UCSD-AML1 (cell line): Measurements from ENCODE around the gene TMEM129.
A peak's percentile ranks its signal among the peaks of the same experiment; 100 is the strongest.

Source experiments
- DNase-seq: peaks from one replicate; lab custom pipeline; 2025; ENCODE audit not compliant: unreplicated experiment; lab: John Stamatoyannopoulos, UW

Gene TMEM129

DNA sequence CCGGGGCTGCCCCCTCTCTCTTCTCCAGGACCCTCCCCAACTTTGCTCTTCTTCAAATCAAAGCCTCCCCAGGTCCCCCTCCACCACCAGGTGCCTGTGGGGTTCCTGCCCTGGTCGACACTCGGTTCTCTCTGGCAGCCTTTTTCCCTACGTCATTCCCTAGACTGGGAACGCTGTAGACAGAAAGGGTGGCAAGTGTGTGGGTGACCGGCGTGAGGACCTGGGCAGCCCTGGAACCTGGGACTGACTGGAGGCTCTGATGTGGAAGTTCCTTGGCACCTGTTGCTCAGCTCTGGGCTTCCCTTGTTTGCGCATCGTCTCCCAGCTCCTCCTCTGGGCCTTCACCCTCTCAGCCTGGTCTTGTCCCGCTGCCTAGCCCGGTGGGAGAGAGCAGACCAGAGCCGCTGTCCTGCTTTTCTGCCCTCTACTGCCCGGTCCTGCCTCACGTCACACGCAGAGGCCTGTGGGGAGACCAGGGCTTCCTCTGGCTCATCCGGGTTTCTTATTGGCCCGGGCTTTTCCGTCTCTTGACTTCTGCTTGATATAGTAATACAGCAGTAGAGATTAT lies 1.5 kb upstream of the TMEM129 start:
- DNase-seq: peak; percentile 63

DNA sequence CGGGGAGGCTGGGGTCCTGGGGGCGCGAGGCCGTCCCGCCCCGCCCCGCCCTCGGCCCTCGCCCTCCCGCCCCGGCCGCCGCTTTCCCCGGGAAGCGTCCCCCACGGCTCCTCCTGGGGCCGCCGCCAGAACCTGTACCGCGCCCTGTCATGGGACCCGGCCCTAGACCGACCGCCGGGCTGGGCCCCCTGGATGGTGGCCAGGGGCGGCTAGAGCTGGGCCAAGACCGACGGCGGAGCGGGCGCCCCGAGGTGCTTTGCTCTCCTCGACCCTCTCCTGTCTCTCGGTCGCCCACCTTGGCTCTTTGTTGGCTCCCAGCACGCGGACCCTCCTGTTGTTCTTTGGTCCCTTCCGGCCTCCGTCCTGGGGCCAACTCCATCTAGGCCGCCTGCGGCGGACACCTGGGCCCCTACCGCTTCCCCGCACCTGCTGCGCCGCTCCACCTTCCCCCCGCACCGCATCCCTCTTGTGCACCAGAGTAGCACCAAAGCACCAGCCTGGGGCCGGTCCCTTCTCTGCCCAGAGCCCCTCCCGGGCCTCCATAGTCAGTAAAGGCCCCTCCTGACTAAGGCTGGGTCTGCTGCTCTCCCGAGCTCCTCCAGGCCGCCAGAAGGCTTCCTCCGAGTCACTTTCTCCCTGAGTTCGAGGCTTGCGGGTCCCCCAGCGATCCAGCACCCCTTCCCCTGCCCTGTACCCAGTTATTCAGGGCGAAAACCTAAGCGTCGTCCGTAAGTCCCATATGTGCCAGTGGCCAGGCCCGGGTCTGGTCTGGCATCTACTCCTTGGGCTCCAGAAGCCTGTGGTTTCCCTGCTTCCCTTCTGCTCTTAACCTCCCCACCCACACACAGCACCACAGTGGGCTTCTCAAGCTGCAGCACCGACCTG lies 785 bp upstream of the TMEM129 start:
- no peak for DNase-seq

DNA sequence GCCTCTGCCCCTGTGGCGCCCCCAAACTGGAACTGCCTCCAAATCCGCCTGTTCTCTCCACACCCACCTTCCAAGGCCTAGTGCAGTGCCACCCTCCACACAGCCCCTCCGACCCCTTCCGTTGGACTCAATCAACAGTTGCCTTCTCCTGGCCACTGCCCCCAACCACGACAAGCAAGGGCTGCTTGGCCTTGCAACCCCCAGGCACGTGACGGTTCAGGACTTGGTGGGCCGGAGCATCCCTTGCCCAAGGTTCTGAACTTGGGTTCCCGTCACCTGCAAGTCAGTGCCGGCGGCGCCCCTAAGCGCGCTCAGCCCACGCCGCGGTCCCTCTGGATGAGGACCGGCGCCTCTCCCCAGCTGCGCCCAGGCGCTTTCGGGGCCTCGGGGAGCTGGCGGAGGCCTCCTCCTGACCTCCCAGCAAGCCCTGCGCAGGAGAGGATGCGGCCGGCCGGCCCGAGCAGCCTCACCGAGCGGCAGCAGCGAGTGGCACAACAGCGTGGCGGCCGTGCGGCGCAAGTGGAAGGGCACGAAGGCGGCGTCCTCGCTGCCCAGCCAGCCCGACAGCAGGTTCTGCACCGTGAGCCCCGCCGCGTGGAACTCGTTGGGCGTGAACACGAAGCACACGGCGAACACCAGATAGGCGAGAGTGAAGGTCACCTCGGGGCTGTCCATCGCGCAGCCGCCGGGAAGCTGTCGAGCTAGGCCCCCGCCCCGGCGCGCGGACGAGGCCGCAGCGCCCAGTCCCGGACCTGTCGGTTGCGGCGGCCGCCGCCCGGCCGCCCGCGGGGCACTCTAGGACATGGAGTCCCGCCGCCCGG lies 750 bp downstream of the TMEM129 start:
- DNase-seq: peak; percentile 59

DNA sequence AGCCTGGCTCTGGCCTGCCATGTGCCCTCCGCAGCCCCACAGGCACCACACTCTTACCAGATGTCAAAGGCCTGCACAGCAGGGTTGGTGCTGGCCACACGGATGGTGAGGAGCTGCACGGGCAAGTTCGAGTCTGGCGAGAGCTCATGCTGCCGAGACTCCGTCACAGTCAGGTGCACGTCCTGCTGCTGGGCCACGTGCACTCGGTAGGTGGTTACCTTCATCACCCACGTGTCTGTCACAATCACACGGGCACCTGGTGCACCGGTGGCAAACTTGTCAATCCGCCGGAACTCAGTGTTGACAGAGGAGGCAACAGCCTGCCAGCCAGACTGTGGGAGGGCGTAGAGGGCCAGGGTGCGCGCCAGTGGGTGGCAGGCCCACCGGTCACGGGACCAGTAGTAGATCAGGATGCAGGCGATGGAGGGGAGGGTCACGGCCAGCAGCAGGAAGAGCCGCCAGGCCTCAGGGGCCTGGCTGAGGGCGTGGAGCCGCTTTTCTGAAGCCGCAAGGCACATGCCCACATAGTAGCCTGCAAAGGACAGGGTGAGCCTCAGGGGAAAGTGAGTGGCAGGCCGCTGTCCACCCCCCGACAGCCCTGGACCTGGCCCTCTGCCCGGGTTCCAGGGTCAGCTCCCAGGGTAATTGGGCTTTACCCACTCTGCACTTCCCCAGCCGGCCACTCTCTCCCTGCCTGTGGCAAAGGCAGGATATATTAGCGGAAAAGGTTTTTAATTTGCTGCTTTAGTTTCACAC lies 2.9 kb downstream of the TMEM129 start:
- DNase-seq: no peak

DNA sequence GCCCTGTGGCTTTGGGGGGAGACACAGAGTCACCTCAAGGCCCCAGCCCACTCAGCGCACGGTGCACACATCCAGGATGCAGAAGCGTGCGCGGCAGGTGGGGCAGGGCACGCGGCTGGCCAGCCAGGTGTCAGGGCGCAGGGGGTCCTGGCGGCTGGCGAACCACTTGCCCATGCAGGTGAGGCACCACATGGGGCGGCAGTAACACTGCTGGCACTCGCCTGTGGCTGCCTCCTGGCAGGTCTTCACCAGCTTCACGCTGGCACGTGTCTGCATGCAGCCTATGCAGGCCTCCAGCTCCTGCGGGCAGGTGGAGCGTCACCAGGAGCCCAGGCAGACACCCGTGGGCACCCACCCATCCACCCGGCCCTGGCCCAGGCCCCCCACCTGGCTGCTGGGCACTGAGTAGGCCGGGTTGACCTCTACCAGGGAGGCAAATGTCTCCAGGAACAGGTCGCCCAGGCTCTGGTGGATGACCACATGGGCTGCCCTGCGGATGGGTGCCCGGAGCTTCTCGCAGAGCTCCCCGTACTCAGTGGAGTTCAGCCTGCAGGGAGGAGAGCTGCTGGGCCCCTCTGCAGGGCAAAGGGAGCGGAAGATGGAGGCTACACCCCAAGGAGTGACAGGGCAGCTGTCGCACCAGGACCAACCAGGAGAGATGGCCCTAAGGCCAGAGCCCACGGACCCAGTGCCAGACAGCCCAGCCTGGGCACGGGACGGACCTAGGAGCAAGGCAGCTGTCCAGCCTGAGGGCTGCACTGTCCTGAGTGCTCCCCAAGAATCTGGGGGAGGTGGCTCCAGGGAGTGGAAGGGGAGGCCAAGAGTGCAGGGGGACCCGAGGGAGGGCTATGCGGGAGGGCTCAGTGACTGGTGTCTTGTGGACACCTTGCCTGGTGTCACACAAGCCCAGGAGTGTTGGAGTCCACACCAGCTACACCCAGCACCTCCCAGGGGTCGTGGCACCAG lies 3.7 kb downstream of the TMEM129 start:
- no peak for DNase-seq

DNA sequence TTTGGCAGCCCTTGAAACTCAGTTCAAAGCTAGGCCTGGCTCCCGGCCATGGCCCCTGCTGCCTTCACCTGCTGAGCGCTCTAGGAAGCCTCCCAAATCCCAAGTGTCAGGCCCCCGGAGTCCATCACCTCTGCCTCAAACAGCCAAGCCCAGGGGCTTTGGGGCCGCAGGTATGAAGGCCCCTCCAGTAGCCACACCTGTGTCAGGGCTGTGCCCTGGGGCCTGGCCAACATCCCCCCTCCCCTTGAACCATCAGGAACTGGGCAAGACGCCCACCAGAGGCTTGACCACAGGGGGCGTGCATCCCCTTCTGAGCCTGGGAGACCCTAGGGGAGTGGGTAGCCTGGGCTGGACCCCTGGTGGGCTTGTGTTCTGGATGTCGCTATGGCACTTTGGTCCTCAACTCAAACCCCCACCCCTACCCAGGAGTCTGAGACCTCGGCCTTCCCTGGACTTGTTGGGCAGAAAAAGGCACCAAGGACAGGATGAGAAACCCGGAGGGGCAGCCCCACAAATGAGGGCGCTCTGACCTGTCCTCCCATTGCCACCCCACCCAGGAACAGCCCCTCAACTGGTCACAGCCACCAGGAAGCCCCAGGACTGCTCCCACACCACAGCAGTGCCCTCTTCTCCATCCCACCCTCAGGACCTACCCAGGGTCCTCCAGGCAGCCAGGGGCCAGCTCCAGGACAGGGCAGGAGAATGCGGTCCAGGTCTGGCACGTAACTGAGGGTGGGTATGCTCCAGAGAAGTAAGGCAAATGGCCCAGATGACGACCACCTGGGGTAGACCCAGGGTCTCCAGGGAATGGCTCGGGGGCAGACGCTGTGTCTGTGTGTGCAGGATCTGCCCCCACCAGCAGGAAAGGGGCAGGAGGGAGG lies 4.8 kb downstream of the TMEM129 start:
- DNase-seq: no peak

DNA sequence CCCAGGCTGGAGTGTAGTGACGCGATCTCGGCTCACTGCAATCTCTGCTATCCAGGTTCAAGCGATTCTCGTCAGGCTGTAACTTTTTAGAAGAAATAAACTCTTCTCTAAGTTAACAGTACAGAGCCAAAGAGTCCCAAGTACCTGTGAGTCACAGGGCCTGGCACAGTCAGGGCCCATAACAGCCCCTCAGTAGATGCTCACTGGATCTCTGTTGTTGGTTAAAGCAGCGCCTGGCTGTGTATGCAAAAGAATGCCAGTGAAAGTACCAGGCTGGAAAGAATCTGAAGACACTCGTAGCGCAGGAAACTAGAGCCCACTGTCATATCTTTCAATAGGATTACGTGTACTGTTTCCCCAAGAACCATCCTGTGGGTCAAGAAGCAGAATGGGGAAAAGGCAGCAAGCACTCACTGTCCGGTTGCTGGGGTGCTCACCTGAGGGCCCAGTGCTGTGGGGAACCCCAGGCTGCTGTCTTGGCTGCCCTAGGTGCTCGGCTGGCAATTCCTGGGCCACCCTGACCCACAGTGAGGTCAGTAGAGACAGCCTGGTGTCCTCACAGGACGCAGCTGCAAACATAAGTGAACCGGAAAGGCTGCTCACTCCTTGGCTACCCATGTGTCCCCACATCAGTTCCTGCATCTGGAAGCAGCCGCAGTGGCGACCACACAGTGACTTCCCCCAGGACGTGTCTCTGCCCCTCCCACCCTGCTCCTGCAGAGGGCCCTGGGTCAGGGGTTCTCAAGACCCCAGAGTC lies 5.9 kb downstream of the TMEM129 start:
- peak; percentile 72 for DNase-seq

DNA sequence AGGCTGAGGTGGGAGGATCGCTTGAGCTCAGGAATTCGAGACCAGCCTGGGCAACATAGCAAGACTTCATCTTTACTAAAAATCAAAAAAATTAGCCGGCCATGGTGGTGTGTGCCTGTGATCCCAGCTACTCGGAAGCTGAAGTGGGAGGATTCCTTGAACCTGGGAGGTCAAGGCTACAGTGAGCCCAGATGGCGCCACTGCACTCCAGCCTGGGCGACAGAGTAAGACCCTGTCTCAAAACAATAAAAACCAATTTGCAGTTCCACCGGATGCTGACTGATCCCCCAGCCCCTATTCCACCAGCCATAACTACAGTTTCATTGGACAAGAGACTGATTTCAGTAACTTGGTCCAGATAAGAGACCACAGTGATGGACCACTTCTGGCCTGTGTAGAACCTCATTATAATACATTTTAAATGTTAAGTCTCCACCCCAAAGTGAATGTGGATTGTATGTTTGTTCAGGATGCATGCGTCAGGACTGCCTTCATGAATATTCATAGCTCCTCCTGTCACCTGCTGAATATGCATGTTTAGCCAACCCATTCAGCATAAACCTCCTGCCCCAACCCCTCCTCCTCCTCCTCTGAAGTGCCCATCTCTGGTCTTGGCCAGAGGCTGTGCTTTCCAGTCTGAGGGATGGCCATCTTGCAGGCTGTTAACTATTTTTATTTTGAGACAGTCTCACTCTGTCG lies 6.7 kb downstream of the TMEM129 start:
- no peak for DNase-seq

DNA sequence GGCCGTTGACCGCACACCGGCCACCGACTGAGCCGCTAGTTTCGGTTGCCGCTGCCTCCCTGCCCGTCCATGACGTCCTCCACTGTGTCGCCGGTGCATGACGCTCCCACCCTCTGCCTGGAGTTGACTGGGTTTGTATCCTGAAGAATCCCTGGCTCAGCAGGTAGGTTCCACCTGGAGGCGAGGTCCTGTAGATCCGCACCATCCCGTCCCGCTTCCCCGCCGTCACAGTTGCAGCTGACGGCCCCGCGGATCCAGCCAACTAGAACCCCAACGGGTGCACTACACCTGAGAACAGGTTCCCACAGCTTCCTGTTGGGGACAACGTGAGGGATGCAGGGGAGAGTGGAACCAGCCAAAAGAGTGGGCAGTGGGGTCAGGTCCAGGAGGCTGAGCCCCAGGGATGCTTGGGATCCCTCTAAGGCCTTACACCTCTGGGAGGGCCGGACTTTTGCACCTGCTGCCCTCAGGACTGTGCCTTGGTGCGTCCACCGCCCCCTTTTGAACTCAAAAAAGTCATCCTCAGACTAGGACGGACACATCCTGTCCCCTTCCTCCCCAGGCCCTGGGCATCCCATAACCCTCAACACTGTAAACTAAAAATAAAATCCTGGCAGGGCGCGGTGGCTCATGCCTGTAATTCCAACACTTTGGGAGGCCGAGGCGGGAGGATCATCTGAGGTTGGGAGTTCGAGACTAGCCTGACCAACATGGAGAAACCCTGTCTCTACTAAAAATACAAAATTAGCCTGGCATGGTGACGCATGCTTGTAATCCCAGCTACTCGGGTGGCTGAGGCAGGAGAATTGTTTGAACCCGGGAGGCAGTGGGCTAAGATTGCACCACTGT lies 7.9 kb downstream of the TMEM129 start:
- DNase-seq: no peak

DNA sequence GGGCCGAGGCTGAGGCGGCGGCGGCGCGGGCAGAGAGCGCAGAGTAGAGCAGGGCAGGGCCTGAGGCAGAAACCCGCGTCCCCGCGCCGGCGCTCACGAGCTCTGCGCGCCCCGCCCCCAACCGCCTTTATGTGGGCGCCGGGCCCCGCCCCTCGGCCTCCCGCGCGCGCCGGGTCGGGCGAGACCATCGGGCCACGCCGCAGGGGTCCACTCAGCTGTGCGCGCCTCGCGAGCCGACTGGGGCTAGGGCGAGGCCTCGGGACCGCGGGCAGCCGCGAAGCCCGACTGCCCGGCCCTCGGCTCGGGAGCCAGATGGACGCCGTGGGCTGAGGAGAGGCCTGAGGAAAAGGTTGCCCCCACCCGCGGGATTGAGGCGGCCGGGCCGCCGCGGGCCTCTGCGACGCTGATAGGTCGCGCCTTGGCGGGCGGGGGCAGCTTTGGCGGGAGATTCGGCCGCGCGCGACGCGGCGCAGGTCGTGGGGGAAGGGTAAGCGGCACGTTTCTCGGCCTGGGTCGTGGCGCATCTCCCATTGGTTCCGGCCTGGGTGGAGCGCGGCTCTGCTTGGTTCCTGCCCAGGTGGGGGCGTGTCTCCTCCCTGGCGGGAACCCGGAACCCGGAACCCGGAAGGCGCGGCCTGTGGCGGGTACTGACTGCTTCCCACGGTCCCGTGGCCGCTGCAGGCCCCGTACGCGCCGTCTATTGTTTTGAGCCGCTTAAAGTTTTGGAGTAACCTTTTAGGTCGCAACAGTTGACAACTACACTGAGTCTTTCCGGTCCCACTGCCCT lies 8.7 kb downstream of the TMEM129 start, which contains the start of gene SLBP:
Gene SLBP (minus strand): TSS at position 104 of the 787 bp plus-strand sequence. CDS start 131 bp downstream, outside the sequence.
- peak; percentile 98 for DNase-seq

DNA sequence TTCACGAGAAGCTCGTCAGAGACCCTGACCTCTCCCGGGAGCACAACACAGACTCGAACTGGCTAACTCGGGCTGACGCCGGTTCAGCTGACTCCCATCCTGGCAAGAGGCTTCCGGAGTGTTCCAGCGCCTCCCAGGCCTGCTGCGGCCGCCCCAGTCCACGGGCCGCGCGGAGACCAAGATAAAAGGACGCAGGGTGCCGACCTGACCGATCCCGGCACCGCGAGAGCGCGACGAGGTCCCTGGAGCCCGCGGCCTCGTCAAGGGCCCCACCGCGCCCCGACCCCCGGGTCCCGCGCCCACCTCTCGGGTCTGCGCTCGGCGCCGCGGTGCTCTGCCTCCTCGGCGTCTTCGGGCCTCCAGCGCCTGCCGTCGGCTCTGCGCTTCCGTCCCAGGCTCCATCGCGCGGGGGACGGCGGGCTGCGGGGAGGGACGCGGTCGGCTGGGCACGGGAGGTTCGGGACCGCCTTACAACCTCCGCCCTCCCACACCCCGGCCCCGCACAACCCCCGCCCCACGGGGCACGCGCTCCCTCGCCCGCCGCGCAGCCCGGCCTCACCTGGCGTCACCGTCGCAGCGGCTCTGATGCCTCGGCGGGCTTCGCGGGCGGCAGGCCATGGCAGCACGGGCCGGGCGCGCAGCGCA lies 9.4 kb downstream of the TMEM129 start:
- DNase-seq: peak; percentile 66

DNA sequence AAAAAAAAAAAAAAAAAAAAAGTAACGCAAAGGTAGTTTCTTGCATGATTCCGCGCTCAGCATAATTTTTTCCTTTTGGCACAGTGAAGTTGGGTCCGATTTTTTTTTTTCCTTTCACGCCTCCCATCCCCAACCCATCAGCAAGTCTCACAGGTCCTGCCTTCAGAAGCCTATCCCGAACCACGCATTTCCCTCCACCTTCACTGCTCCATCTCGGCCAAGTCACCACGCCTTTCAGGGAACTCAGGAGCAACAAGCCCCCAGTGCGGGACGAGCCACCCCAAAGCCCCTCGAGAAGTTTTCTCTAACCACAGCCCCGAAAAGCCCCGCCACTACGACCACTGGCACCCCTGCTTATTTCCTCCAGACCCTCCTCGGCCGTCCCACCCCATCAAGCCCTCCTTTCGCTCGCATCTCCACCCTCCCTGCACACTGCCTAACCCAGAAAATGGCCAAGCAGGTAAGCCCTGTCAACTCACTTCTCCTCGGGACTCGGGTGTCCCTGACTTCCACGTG lies 10.0 kb downstream of the TMEM129 start:
- no peak for DNase-seq

DNA sequence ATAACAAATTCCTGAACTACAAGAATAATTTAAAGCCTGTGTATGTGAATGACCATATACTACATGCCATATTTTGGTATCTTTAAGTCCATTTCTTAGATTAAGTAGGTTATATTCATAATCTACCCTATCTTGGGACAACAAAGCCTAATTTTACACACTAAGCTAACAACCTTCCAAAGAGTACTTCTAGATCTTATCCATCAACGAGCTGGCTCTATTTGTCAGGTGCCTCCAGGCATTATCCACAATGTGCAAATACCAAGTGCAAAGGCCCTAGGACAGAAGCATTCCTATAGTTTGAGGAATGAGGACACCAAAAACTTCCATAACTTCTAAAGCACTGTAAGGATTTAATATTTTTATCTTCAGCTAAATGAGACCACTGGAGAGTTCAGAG lies 12.5 kb downstream of the TMEM129 start:
- no peak for DNase-seq

DNA sequence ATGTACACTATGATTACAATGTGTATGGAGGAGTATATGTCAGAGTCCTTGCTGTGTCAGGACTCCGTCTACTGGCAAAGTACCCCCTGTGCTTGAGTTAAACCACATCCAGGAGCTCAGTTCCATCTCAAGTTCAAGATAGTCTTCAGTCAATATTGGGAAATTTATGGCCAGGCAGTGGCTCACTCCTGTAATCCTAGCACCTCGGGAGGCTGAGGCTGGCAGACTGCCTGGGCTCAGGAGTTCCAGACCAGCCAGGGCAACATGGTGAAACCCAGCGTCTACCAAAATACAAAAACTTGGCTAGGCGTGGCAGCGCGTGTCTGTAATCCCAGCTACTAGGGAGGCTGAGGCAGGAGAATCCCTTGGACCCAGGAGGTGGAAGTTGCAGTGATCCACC lies 14.8 kb downstream of the TMEM129 start:
- DNase-seq: no peak

DNA sequence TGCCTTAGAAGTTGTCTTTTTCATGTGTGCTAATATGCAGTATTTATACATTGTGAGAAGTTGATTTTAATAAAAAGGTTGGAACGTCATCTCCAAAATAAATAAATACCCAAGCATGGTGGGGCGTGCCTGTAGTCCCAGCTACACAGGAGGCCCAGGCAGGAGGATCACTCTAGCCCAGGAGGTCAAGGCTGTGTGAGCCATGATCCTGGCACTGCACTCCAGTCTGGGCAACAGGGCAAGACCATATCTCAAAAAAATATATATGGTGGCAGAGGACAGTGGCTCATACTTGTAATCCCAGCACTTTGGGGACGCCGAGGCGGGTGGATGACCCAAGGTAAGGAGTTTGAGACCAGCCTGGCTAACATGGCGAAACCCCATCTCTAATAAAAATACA lies 15.4 kb downstream of the TMEM129 start:
- DNase-seq: no peak
